Progenitor cell of endocrine pancreas (in vitro differentiated cells): ENCODE measurements around the gene SLC26A8. TPM values are rescaled to one million over a fixed set of nuclear protein-coding genes. Genes with fewer than 3 reads are reported as not detected.
"Not testable (repeated sequence)": the region's sequence is repeated elsewhere in the genome, so short reads cannot be mapped to it uniquely, and the experiment has no call there.

Experiments used
- DNase-seq: peaks from one replicate; pipeline ENCODE4 v3.0.0; 2021; ENCODE audit warnings: low spot score; ENCODE audit not compliant: unreplicated experiment
- H3K27ac Mint-ChIP-seq: 2 replicates; pipeline ENCODE4 v1.8.0; 2021; ENCODE audit warnings: mild to moderate bottlenecking, moderate library complexity, mixed read lengths
- H3K27me3 Mint-ChIP-seq: 2 replicates; pipeline ENCODE4 v1.8.0; 2021; ENCODE audit warnings: mixed read lengths
- H3K36me3 Mint-ChIP-seq: 2 replicates; pipeline ENCODE4 v1.8.0; 2022; ENCODE audit warnings: mixed read lengths; ENCODE audit not compliant: insufficient read depth
- H3K4me1 Mint-ChIP-seq: 2 replicates; pipeline ENCODE4 v1.8.0; 2021; ENCODE audit warnings: low read depth, mixed read lengths
- H3K4me3 Mint-ChIP-seq: 2 replicates; pipeline ENCODE4 v1.8.0; 2021; ENCODE audit warnings: low read depth, mild to moderate bottlenecking, moderate library complexity, mixed read lengths
- H3K9me3 Mint-ChIP-seq: 2 replicates; pipeline ENCODE4 v1.8.0; 2021; ENCODE audit warnings: low read depth, mixed read lengths
- CTCF ChIP-seq: fragments of 200-600 bp; sonication (generic); IDR thresholded peaks from one replicate; pipeline ENCODE4 v1.5.0; 2021; ENCODE audit warnings: antibody characterized with exemption, mild to moderate bottlenecking; ENCODE audit not compliant: unreplicated experiment
- total RNA-seq: library from RNA; stranded (reverse); gene quantifications from 2 replicates; pipeline ENCODE4 v1.2.1, GENCODE V29; 2021

The SLC26A8 gene
- total RNA-seq, 1 donor from 2014 or later = not detected

GRCh38 chr6:35911871-35912653 lies 112.4 kb downstream of the SLC26A8 start:
- peaks cover 25% of the 10 kb centered on the region for H3K9me3 Mint-ChIP-seq
- peaks cover under 1% of the 10 kb centered on the region for H3K4me1 Mint-ChIP-seq
- no peak for TF ChIP-seq CTCF
- no peak for DNase-seq
- H3K4me3 Mint-ChIP-seq = no peak overlapping the region
- H3K27me3 Mint-ChIP-seq = no peaks in the 10 kb centered on the region
- peak overlapping the region; percentile 47 for H3K27ac Mint-ChIP-seq
- H3K36me3 Mint-ChIP-seq = peaks cover 62% of the 10 kb centered on the region

- H3K27me3 Mint-ChIP-seq, DNase-seq, H3K4me3 Mint-ChIP-seq, H3K4me1 Mint-ChIP-seq: not testable (repeated sequence)
- Mint-ChIP-seq H3K36me3 (peaks cover 61% of the 10 kb centered on the region), H3K27ac (peak overlapping the region; percentile 56), H3K9me3 (peaks cover 25% of the 10 kb centered on the region)
These were observed 114.9 kb downstream of the SLC26A8 start for GRCh38 chr6:35909571-35909970.

- Mint-ChIP-seq H3K9me3 (peaks cover 25% of the 10 kb centered on the region), H3K36me3 (peaks cover 58% of the 10 kb centered on the region)
- not testable (repeated sequence) for DNase-seq, H3K27me3 Mint-ChIP-seq, H3K4me1 Mint-ChIP-seq, H3K4me3 Mint-ChIP-seq, H3K27ac Mint-ChIP-seq
These were observed 115.6 kb downstream of the SLC26A8 start for GRCh38 chr6:35908753-35909401.

- no peak for TF ChIP-seq CTCF
- Mint-ChIP-seq H3K9me3 (peaks cover 25% of the 10 kb centered on the region), H3K27ac (peak overlapping the region; percentile 23), H3K4me3 (no peak overlapping the region), H3K4me1 (no peaks in the 10 kb centered on the region), H3K36me3 (peaks cover 51% of the 10 kb centered on the region), H3K27me3 (no peaks in the 10 kb centered on the region)
- no peak for DNase-seq
These were observed 116.7 kb downstream of the SLC26A8 start for GRCh38 chr6:35907750-35908149.

- no peak overlapping the region for H3K4me3 Mint-ChIP-seq
- H3K4me1 Mint-ChIP-seq = no peaks in the 10 kb centered on the region
- DNase-seq = no peak
- H3K27me3 Mint-ChIP-seq = no peaks in the 10 kb centered on the region
- no peak for TF ChIP-seq CTCF
- H3K36me3 Mint-ChIP-seq = peaks cover 40% of the 10 kb centered on the region
- no peak overlapping the region for H3K27ac Mint-ChIP-seq
- peaks cover 25% of the 10 kb centered on the region for H3K9me3 Mint-ChIP-seq
These were observed 118.0 kb downstream of the SLC26A8 start for GRCh38 chr6:35906499-35906846.

- no peaks in the 10 kb centered on the region for H3K27me3 Mint-ChIP-seq
- DNase-seq = no peak
- H3K27ac Mint-ChIP-seq = no peak overlapping the region
- no peaks in the 10 kb centered on the region for H3K4me1 Mint-ChIP-seq
- no peak for TF ChIP-seq CTCF
- peaks cover 22% of the 10 kb centered on the region for H3K9me3 Mint-ChIP-seq
- H3K4me3 Mint-ChIP-seq = no peak overlapping the region
- peaks cover 37% of the 10 kb centered on the region for H3K36me3 Mint-ChIP-seq
These were observed 118.5 kb downstream of the SLC26A8 start for GRCh38 chr6:35905841-35906498.
